CD4-positive, alpha-beta T cell treated with Interleukin-21 for 1 hour (primary cell): ENCODE results near the gene SNX27.

Experiments used
- DNase-seq: peaks from one replicate; pipeline ENCODE4 v3.0.0-alpha.2; 2020

SNX27 gene

GRCh38 chr1:151706464-151707415, 94.9 kb downstream of the SNX27 start:
- DNase-seq, result no peak

- DNase-seq, result no peak
Measured at GRCh38 chr1:151707541-151708065, 95.8 kb downstream of the SNX27 start.

GRCh38 chr1:151708891-151709290, 97.0 kb downstream of the SNX27 start:
- DNase-seq, result no peak

- peak; percentile 15 for DNase-seq
Measured at GRCh38 chr1:151710187-151710840, 98.5 kb downstream of the SNX27 start.

GRCh38 chr1:151711044-151711800, 99.4 kb downstream of the SNX27 start:
- no peak for DNase-seq

- no peak for DNase-seq
Measured at GRCh38 chr1:151711951-151712350, 100.1 kb downstream of the SNX27 start.

GRCh38 chr1:151713044-151713443, 101.2 kb downstream of the SNX27 start:
- no peak for DNase-seq

- DNase-seq, result no peak
Measured at GRCh38 chr1:151713874-151714273, 102.0 kb downstream of the SNX27 start.

- no peak for DNase-seq
Measured at GRCh38 chr1:151714820-151715725, 103.2 kb downstream of the SNX27 start.

GRCh38 chr1:151715726-151716404, 104.0 kb downstream of the SNX27 start:
- DNase-seq, result no peak

- no peak for DNase-seq
Measured at GRCh38 chr1:151716405-151716762, 104.5 kb downstream of the SNX27 start.

- peak; percentile 29 for DNase-seq
Measured at GRCh38 chr1:151716771-151717631, 105.2 kb downstream of the SNX27 start, which contains the start of gene CELF3. CELF3 (minus strand) TSS chr1:151716803; CDS start chr1:151716020, 783 bp downstream.

- DNase-seq, result no peak
Measured at GRCh38 chr1:151718011-151718431, 106.2 kb downstream of the SNX27 start.

GRCh38 chr1:151718666-151719065, 106.8 kb downstream of the SNX27 start:
- no peak for DNase-seq

- DNase-seq, result no peak
Measured at GRCh38 chr1:151720125-151720524, 108.3 kb downstream of the SNX27 start.

- DNase-seq, result no peak
Measured at GRCh38 chr1:151720554-151720953, 108.7 kb downstream of the SNX27 start.

GRCh38 chr1:151720974-151721787, 109.3 kb downstream of the SNX27 start, which contains the start of gene RIIAD1:
RIIAD1 (plus strand) TSS chr1:151721522; CDS start chr1:151721537, 15 bp downstream.
- DNase-seq, result peak; percentile 59

- no peak for DNase-seq
Measured at GRCh38 chr1:151721788-151722510, 110.1 kb downstream of the SNX27 start.
